Caco-2 (cell line): Measurements from ENCODE around the gene FGFR3. TPM values are rescaled to one million over a fixed set of nuclear protein-coding genes. Genes with fewer than 3 reads are reported as not detected.
A peak's percentile ranks its signal among the peaks of the same experiment; 100 is the strongest.

Experiments used
- BruUV-seq: library from RNA; stranded (reverse); fragments of 400-500 nt; replicated peaks from 2 replicates; lab custom pipeline; 2021; lab: Mats Ljungman, UMichigan
- CTCF ChIA-PET: fragments of 300-600 bp; sonication (Branson Sonifier 250); formaldehyde crosslinking; loops from one replicate; lab custom pipeline; 2022; ENCODE audit warnings: antibody characterized with exemption; lab: Charles Lee
- POLR2A ChIA-PET: fragments of 300-600 bp; sonication (Branson Sonifier 250); formaldehyde crosslinking; loops from one replicate; lab custom pipeline; 2022; ENCODE audit warnings: antibody characterized with exemption; lab: Charles Lee
- DNase-seq, 2 experiments: peaks; one replicate each; pipeline versions ENCODE4 v3.0.0 to v3.0.0-alpha.2; 2020 to 2022
- H3K27me3 ChIP-seq: replicated peaks from 2 replicates; pipeline ENCODE4 v1.6.0; 2011; ENCODE audit warnings: low read length; ENCODE audit not compliant: control insufficient read depth, insufficient read depth
- H3K36me3 ChIP-seq: 2 replicates; pipeline ENCODE4 v1.5.1; 2011; ENCODE audit warnings: low read length; ENCODE audit not compliant: control insufficient read depth, insufficient read depth
- H3K4me1 ChIP-seq: fragments of 250-450 bp; sonication (Bioruptor Pico); 2 replicates; pipeline ENCODE4 v1.5.1; 2020; ENCODE audit warnings: mild to moderate bottlenecking
- H3K4me3 ChIP-seq: 2 replicates; pipeline ENCODE4 v1.5.1; 2011; ENCODE audit warnings: low read depth, mild to moderate bottlenecking, control low read depth, low read length
- H3K9me3 ChIP-seq: fragments of 250-450 bp; sonication (Bioruptor Pico); 2 replicates; pipeline ENCODE4 v1.5.1; 2020; ENCODE audit warnings: mild to moderate bottlenecking, moderate library complexity
- H3K27ac Mint-ChIP-seq: one replicate; pipeline ENCODE4 v1.8.0; 2022; ENCODE audit warnings: mixed read lengths; ENCODE audit not compliant: unreplicated experiment
- H3K27me3 Mint-ChIP-seq: one replicate; pipeline ENCODE4 v1.8.0; 2022; ENCODE audit warnings: mixed read lengths; ENCODE audit not compliant: insufficient read depth, unreplicated experiment
- H3K36me3 Mint-ChIP-seq: one replicate; pipeline ENCODE4 v1.8.0; 2022; ENCODE audit warnings: mild to moderate bottlenecking, mixed read lengths; ENCODE audit not compliant: insufficient read depth, unreplicated experiment
- H3K4me1 Mint-ChIP-seq: one replicate; pipeline ENCODE4 v1.8.0; 2022; ENCODE audit warnings: low read depth, mixed read lengths; ENCODE audit not compliant: unreplicated experiment
- H3K4me3 Mint-ChIP-seq: one replicate; pipeline ENCODE4 v1.8.0; 2022; ENCODE audit warnings: mild to moderate bottlenecking, moderate library complexity, mixed read lengths; ENCODE audit not compliant: unreplicated experiment
- H3K9me3 Mint-ChIP-seq: one replicate; pipeline ENCODE4 v1.8.0; 2022; ENCODE audit warnings: mixed read lengths; ENCODE audit not compliant: unreplicated experiment
- intact Hi-C: fragments of 100-400 bp; cut with micrococcal nuclease; formaldehyde crosslinking; loops from one replicate; pipeline ENCODE4 v1.10.0; 2022; ENCODE audit not compliant: unreplicated experiment
- total RNA-seq: library from RNA; stranded (reverse); gene quantifications from 2 replicates; pipeline ENCODE4 v1.2.3, GENCODE V29; 2022
- TF ChIP-seq, protein P1 (sequence below), 2 experiments: fragments of 200-600 bp in 1 of 2; IDR thresholded peaks; 1 replicate in 1 of 2; 2 replicates in 1 of 2; pipeline versions ENCODE4 v1.5.1 to v1.8.0; 2011 to 2022; ENCODE audit warnings: antibody characterized with exemption in 1 of 2, control low read depth in 1 of 2, inconsistent platforms in 1 of 2, low read depth in 1 of 2, low read length in 1 of 2, mild to moderate bottlenecking in 1 of 2, moderate library complexity in 1 of 2; ENCODE audit not compliant: insufficient read depth in 1 of 2, severe bottlenecking in 1 of 2, unreplicated experiment in 1 of 2

Gene FGFR3
- total RNA-seq, 1 experiment from 2014 or later: 132 TPM

DNA sequence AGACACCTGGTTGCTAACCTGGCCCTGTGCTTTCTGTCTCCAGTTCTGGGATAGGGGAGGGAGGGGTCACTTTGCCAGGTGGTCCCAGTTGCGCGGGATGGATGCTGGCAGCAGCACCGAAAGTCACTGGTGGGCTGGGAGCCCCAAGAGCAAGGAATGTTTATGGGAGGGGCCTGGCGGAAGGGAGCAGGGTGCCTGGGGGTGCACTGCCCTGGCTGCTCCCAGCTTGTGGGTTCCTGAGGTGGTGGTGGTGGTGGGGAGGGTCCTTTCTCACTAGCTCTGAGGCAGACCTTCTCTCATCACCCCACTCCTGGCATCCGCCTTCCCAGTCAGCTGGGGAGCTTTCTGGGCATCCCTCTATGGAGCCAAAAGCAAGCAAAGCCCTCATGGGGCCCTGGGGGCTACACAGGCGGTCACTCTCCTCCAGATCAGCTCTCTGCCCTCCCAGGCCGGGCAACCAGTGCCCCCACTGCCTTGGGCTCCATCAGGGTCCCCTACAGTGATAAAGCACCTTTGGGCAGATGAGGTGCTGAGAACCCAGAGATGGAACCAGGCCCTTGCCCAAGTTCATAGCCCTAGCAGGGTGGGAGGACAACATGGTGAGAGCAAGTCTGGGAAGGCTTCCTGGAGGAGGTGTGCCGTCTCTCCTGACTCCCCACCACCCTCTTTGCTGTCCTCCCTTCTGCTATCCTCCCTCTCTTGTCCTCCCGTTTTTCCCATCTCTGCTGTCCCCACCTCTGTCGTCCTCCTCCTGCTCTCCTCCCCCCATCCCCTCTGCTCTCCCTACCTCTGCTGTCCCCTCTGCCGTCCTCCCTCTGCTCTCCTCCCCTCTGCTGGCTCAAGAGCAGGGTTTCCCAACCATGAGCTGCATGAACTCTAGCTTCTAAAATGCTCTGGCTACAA is 16.0 kb downstream of the FGFR3 start:
- no peaks in the 10 kb centered on the region for H3K27me3 ChIP-seq
- Mint-ChIP-seq H3K27me3 (no peaks in the 10 kb centered on the region), H3K36me3 (peaks cover 52% of the 10 kb centered on the region), H3K9me3 (no peaks in the 10 kb centered on the region), H3K4me1 (no peaks in the 10 kb centered on the region), H3K27ac (peak overlapping the region; percentile 12), H3K4me3 (no peak overlapping the region)
- intact Hi-C loops: no loop called here
- DNase-seq: no peak
- H3K36me3 ChIP-seq: no peaks in the 10 kb centered on the region; the same call in 1 of the 2 replicates
- CTCF ChIA-PET: interaction anchor here (1.0 to 3.1 kb wide), 8 partner anchors 14 to 61 kb away, joined by 3 to 23 read pairs (median 4); no protein-coding TSS in a partner anchor
- TF ChIP-seq, protein P1, sequence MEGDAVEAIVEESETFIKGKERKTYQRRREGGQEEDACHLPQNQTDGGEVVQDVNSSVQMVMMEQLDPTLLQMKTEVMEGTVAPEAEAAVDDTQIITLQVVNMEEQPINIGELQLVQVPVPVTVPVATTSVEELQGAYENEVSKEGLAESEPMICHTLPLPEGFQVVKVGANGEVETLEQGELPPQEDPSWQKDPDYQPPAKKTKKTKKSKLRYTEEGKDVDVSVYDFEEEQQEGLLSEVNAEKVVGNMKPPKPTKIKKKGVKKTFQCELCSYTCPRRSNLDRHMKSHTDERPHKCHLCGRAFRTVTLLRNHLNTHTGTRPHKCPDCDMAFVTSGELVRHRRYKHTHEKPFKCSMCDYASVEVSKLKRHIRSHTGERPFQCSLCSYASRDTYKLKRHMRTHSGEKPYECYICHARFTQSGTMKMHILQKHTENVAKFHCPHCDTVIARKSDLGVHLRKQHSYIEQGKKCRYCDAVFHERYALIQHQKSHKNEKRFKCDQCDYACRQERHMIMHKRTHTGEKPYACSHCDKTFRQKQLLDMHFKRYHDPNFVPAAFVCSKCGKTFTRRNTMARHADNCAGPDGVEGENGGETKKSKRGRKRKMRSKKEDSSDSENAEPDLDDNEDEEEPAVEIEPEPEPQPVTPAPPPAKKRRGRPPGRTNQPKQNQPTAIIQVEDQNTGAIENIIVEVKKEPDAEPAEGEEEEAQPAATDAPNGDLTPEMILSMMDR (IDR thresholded peaks at IDR 0.05; ENCODE audit: insufficient read depth in 1 of 2, low read depth in 1 of 2, low read length in 1 of 2, severe bottlenecking in 1 of 2, unreplicated experiment in 1 of 2): no peak
- no peaks in the 10 kb centered on the region for H3K9me3 ChIP-seq
- POLR2A ChIA-PET: interaction anchor here (0.6 to 0.8 kb wide), 2 partner anchors 14 to 88 kb away, joined by 3 to 11 read pairs; partner anchors contain the start of genes TACC3 and TMEM129
- H3K4me3 ChIP-seq: no peak overlapping the region
- H3K4me1 ChIP-seq: peaks cover 4% of the 10 kb centered on the region; the same call in 1 of the 2 replicates
- BruUV-seq: no TSS peak

DNA sequence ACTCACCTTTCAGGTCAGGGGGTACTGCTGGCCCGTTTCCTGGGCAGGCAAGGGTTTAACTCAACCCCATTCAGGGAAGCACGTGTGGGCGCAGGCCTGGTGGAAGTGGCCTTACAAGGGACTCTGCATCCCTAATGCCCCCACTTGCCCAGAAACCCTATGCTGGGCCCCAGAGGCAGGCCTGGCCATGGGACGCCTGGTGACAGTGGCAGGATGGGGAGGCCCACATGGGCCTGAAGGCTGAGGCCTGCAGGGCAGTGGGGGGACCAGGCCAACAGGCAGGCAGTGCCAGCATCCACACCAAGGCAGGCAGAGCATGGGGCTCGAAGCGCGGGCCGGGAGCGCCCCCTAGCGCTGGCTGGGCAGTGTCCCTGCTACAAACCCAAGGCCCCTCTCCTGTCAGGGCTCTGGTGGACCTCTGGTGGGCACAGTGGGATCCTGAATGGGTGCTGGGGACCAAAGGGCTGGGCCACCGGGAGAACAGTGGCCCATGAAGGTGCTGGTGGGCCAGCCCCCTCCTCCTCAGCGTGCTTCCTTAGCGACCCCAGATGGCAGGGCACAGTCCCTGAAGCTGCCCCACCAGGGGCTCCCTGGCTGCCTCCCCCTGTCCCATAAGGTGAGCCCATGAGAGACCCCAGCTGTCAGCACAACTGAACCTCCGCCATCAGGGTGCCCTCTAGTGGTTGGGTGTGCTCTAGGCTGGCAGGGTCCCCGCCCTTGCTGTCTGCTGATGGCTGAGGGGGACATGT is 16.8 kb downstream of the FGFR3 start:
- BruUV-seq: no TSS peak
- Histone ChIP-seq H3K9me3 (no peaks in the 10 kb centered on the region), H3K4me1 (peaks cover 4% of the 10 kb centered on the region; the same call in 1 of the 2 replicates), H3K36me3 (no peaks in the 10 kb centered on the region; the same call in 1 of the 2 replicates), H3K4me3 (no peak overlapping the region), H3K27me3 (no peaks in the 10 kb centered on the region)
- ChIA-PET CTCF (interaction anchor here (0.7 to 3.1 kb wide), 8 partner anchors 15 to 80 kb away, joined by 3 to 23 read pairs (median 4); no protein-coding TSS in a partner anchor), POLR2A (interaction anchor here (0.6 to 0.8 kb wide), 2 partner anchors 15 to 89 kb away, joined by 3 to 11 read pairs; partner anchors contain the start of genes TACC3 and TMEM129)
- TF ChIP-seq, protein P1 (IDR thresholded peaks at IDR 0.05; ENCODE audit: insufficient read depth in 1 of 2, low read depth in 1 of 2, low read length in 1 of 2, severe bottlenecking in 1 of 2, unreplicated experiment in 1 of 2): peak; percentile 94 to 95
- Mint-ChIP-seq H3K36me3 (peaks cover 48% of the 10 kb centered on the region), H3K27ac (peak overlapping the region; percentile 12), H3K4me1 (no peaks in the 10 kb centered on the region), H3K9me3 (no peaks in the 10 kb centered on the region), H3K27me3 (no peaks in the 10 kb centered on the region), H3K4me3 (no peak overlapping the region)
- intact Hi-C loops: loop anchor here (1.0 kb wide), 3 partner anchors 15 to 62 kb away; no protein-coding TSS in a partner anchor
- DNase-seq: peak; percentile 84 to 92
